DOHH2 (cell line): ENCODE results near the gene CELF5.

Experiments used
- H3F3A ChIP-seq: fragments of 200-600 bp; sonication (generic), shearing (Covaris generic); 2 replicates; pipeline ENCODE4 v1.6.0; 2016; ENCODE audit warnings: antibody characterized with exemption, mild to moderate bottlenecking; ENCODE audit not compliant: control insufficient read depth, insufficient read depth
- H3K27ac ChIP-seq: fragments of 200-600 bp; sonication (generic); 2 replicates; pipeline ENCODE4 v1.5.1; 2014; ENCODE audit warnings: low read depth, mild to moderate bottlenecking, low read length, moderate library complexity
- H3K27me3 ChIP-seq: fragments of 200-600 bp; sonication (generic); 2 replicates; pipeline ENCODE4 v1.6.1; 2014; ENCODE audit warnings: mild to moderate bottlenecking, low read length, mixed read lengths; ENCODE audit not compliant: control insufficient read depth
- H3K36me3 ChIP-seq: fragments of 200-600 bp; sonication (generic); 2 replicates; pipeline ENCODE4 v1.6.1; 2014; ENCODE audit warnings: mild to moderate bottlenecking, low read length, moderate library complexity, mixed read lengths; ENCODE audit not compliant: control insufficient read depth
- H3K4me1 ChIP-seq: fragments of 200-600 bp; sonication (generic); 2 replicates; pipeline ENCODE4 v1.6.1; 2014; ENCODE audit warnings: mild to moderate bottlenecking, low read length, mixed read lengths; ENCODE audit not compliant: control insufficient read depth
- H3K4me2 ChIP-seq: fragments of 200-600 bp; sonication (generic); 2 replicates; pipeline ENCODE4 v1.6.0; 2014; ENCODE audit warnings: mild to moderate bottlenecking, low read length, moderate library complexity
- H3K4me3 ChIP-seq: fragments of 200-600 bp; sonication (generic); 2 replicates; pipeline ENCODE4 v1.5.1; 2014; ENCODE audit warnings: mild to moderate bottlenecking, low read length, mixed read lengths
- H3K79me2 ChIP-seq: fragments of 200-600 bp; sonication (generic); 2 replicates; pipeline ENCODE4 v1.6.1; 2014; ENCODE audit warnings: mild to moderate bottlenecking, low read length, mixed read lengths; ENCODE audit not compliant: control insufficient read depth
- H3K9me2 ChIP-seq: fragments of 200-600 bp; sonication (generic); replicated peaks from 2 replicates; pipeline ENCODE4 v1.6.1; 2014; ENCODE audit warnings: mild to moderate bottlenecking, low read length, mixed read lengths; ENCODE audit not compliant: control insufficient read depth
- H3K9me3 ChIP-seq: fragments of 200-600 bp; sonication (generic); 2 replicates; pipeline ENCODE4 v1.6.1; 2014; ENCODE audit warnings: antibody characterized with exemption, low read length, mixed read lengths; ENCODE audit not compliant: control insufficient read depth, insufficient read depth
- H4K20me1 ChIP-seq: fragments of 200-600 bp; sonication (generic); 2 replicates; pipeline ENCODE4 v1.6.0; 2014; ENCODE audit warnings: low read depth, mild to moderate bottlenecking, antibody characterized with exemption, low read length, moderate library complexity; ENCODE audit not compliant: control insufficient read depth, insufficient read depth
- CTCF ChIP-seq: fragments of 200-600 bp; sonication (generic); IDR thresholded peaks from one replicate; pipeline ENCODE4 v1.5.1; 2014; ENCODE audit warnings: antibody characterized with exemption, mild to moderate bottlenecking, low read depth, low read length; ENCODE audit not compliant: poor library complexity, severe bottlenecking
- EZH2phosphoT487 ChIP-seq: fragments of 200-600 bp; sonication (generic); IDR thresholded peaks from 2 replicates; pipeline ENCODE4 v1.6.1; 2017; ENCODE audit warnings: borderline replicate concordance, mild to moderate bottlenecking, antibody characterized with exemption, low read length, moderate library complexity, mixed read lengths

The CELF5 gene

GRCh38 chr19:3319643-3320353 lies 95.3 kb downstream of the CELF5 start:
- H3K4me1 ChIP-seq: no peaks in the 10 kb centered on the region
- no peak for TF ChIP-seq CTCF
- TF ChIP-seq EZH2phosphoT487: no peak
- no peaks in the 10 kb centered on the region for H3K79me2 ChIP-seq
- H3K9me3 ChIP-seq: no peaks in the 10 kb centered on the region
- no peak overlapping the region for H3K4me2 ChIP-seq
- no peaks in the 10 kb centered on the region for H3K27me3 ChIP-seq
- no peak overlapping the region for H3K27ac ChIP-seq
- no peaks in the 10 kb centered on the region for H3K36me3 ChIP-seq
- H3F3A ChIP-seq: no peaks in the 10 kb centered on the region
- no peaks in the 10 kb centered on the region for H3K9me2 ChIP-seq
- H4K20me1 ChIP-seq: no peaks in the 10 kb centered on the region
- no peak overlapping the region for H3K4me3 ChIP-seq

- H3F3A ChIP-seq: no peaks in the 10 kb centered on the region
- no peaks in the 10 kb centered on the region for H4K20me1 ChIP-seq
- H3K4me1 ChIP-seq: no peaks in the 10 kb centered on the region
- H3K27ac ChIP-seq: no peak overlapping the region
- H3K36me3 ChIP-seq: no peaks in the 10 kb centered on the region
- no peak overlapping the region for H3K4me3 ChIP-seq
- TF ChIP-seq EZH2phosphoT487 (no peak), CTCF (no peak)
- no peaks in the 10 kb centered on the region for H3K27me3 ChIP-seq
- no peaks in the 10 kb centered on the region for H3K9me3 ChIP-seq
- no peaks in the 10 kb centered on the region for H3K79me2 ChIP-seq
- no peak overlapping the region for H3K4me2 ChIP-seq
- H3K9me2 ChIP-seq: no peaks in the 10 kb centered on the region
Measured at GRCh38 chr19:3320354-3320670, 95.9 kb downstream of the CELF5 start.

GRCh38 chr19:3320853-3321252 lies 96.4 kb downstream of the CELF5 start:
- Histone ChIP-seq H4K20me1 (no peaks in the 10 kb centered on the region), H3K9me3 (no peaks in the 10 kb centered on the region), H3K36me3 (no peaks in the 10 kb centered on the region), H3K9me2 (no peaks in the 10 kb centered on the region), H3K4me3 (no peak overlapping the region), H3K27ac (no peak overlapping the region), H3F3A (no peaks in the 10 kb centered on the region), H3K4me1 (no peaks in the 10 kb centered on the region), H3K4me2 (no peak overlapping the region), H3K27me3 (no peaks in the 10 kb centered on the region), H3K79me2 (no peaks in the 10 kb centered on the region)
- no peak for TF ChIP-seq CTCF
- no peak for TF ChIP-seq EZH2phosphoT487

GRCh38 chr19:3321696-3322095 lies 97.2 kb downstream of the CELF5 start:
- H4K20me1 ChIP-seq: no peaks in the 10 kb centered on the region
- no peaks in the 10 kb centered on the region for H3K4me1 ChIP-seq
- no peak for TF ChIP-seq CTCF
- no peak for TF ChIP-seq EZH2phosphoT487
- H3K4me2 ChIP-seq: no peak overlapping the region
- H3K9me3 ChIP-seq: no peaks in the 10 kb centered on the region
- no peaks in the 10 kb centered on the region for H3K27me3 ChIP-seq
- H3K9me2 ChIP-seq: no peaks in the 10 kb centered on the region
- H3K79me2 ChIP-seq: no peaks in the 10 kb centered on the region
- no peaks in the 10 kb centered on the region for H3K36me3 ChIP-seq
- H3K4me3 ChIP-seq: no peak overlapping the region
- no peak overlapping the region for H3K27ac ChIP-seq
- no peaks in the 10 kb centered on the region for H3F3A ChIP-seq
